C4-2B (cell line): ENCODE results near the gene GABARAPL1.

Source experiments
- CTCF ChIP-seq: fragments of 450-650 bp; conservative IDR thresholded peaks from 2 replicates; pipeline ENCODE4 v1.5.1; 2017; ENCODE audit warnings: mild to moderate bottlenecking
- ZFX ChIP-seq: fragments of 450-650 bp; IDR thresholded peaks from 2 replicates; pipeline ENCODE4 v1.6.1; 2017

GRCh38 chr12:10214895-10215267, 2.2 kb downstream of the GABARAPL1 start:
- TF ChIP-seq CTCF (no peak), ZFX (no peak)
